ENCODE measurements around the gene MAP7D2. TPM values are rescaled to one million over a fixed set of nuclear protein-coding genes. Genes with fewer than 3 reads are reported as not detected.

MAP7D2 gene
- total and polyA plus RNA-seq, 2 of the 4 experiments (the other 2 are of a cell fraction) = 0.18 to 0.19 TPM

GRCh38 chrX:20007962-20008622, 108.6 kb downstream of the MAP7D2 start:
- H2BK5ac ChIP-seq (ENCODE audit: low read depth, low read length, poor library complexity, severe bottlenecking) = no peak overlapping the region
- no peak overlapping the region for H3K9ac ChIP-seq (ENCODE audit: low read depth, low read length)
- H2AK9ac ChIP-seq (replicated peaks; ENCODE audit: low read depth, low read length, poor library complexity) = no peak overlapping the region
- no peak overlapping the region for H3K4ac ChIP-seq (ENCODE audit: low read depth, low read length)
- ChIA-PET POLR2A (ENCODE audit: unreplicated experiment) (no interaction called here), CTCF (interaction anchor here (0.6 kb wide), 1 partner anchor 132 kb away, joined by 3 read pairs; no protein-coding TSS in a partner anchor)
- intact Hi-C loops (cut with micrococcal nuclease) (no loop called here), dilution Hi-C loops (cut with HindIII; ENCODE audit: low sequenced_read_pairs, unreplicated experiment) (no loop called here), in situ Hi-C loops (cut with MboI; ENCODE audit: low sequenced_read_pairs) (no loop called here)
- H3K4me2 ChIP-seq (ENCODE audit: low read depth, low read length) = no peak overlapping the region
- H3K56ac ChIP-seq (ENCODE audit: extremely low read depth, insufficient read depth, low read length) = no peak overlapping the region
- H4K5ac ChIP-seq (ENCODE audit: low read depth, low read length) = no peak overlapping the region
- no TSS peak for BruUV-seq (replicated peaks)
- no peak overlapping the region for H2BK15ac ChIP-seq (ENCODE audit: low read depth, low read length)
- no peak overlapping the region for H3K27ac ChIP-seq (ENCODE audit: insufficient read depth, low read length)
- H3K23ac ChIP-seq (ENCODE audit: low read depth, low read length) = no peak overlapping the region
- TF ChIP-seq NFE2L2 (IDR thresholded peaks at IDR 0.05; ENCODE audit: low read depth, low read length) (no peak), MXI1 (IDR thresholded peaks at IDR 0.05; ENCODE audit: borderline replicate concordance, low read depth, low read length) (no peak)
- H3K14ac ChIP-seq (replicated peaks; ENCODE audit: low read depth, low read length) = no peak overlapping the region
- peaks cover 13% of the 10 kb centered on the region for H3K27me3 ChIP-seq (ENCODE audit: control insufficient read depth, insufficient read depth, low read length)
- no peak overlapping the region for H3K4me3 ChIP-seq (ENCODE audit: insufficient read depth, low read depth, low read length)
- H3K4me1 ChIP-seq (ENCODE audit: control insufficient read depth, insufficient read depth, low read length) = no peaks in the 10 kb centered on the region
- H4K91ac ChIP-seq (ENCODE audit: insufficient read depth, low read depth, low read length) = no peak overlapping the region
- H2BK20ac ChIP-seq (ENCODE audit: low read depth, low read length) = no peak overlapping the region
- H4K20me1 ChIP-seq (ENCODE audit: insufficient read depth, low read length) = no peaks in the 10 kb centered on the region
- H2AK5ac ChIP-seq (ENCODE audit: low read depth, low read length) = no peak overlapping the region
- H2AFZ ChIP-seq (replicated peaks; ENCODE audit: low read length, poor library complexity) = no peak overlapping the region
- H3K79me1 ChIP-seq (ENCODE audit: low read depth in 1 of 2, low read length in 2 of 2) = no peaks in the 10 kb centered on the region
- H3K18ac ChIP-seq (ENCODE audit: low read depth, low read length) = no peak overlapping the region
- no peaks in the 10 kb centered on the region for H3K9me3 ChIP-seq (ENCODE audit: control insufficient read depth, insufficient read depth, low read length)
- H3K9me1 ChIP-seq (ENCODE audit: insufficient read depth, low read length) = no peaks in the 10 kb centered on the region
- WGBS, 2 experiments (ENCODE audit: extremely low coverage in 2 of 2, insufficient read length in 1 of 2) = 76% methylated on average over 4 of the region's 7 CpGs; no CpG with 5 or more reads in 1 of the 2 experiments
- H2BK120ac ChIP-seq (ENCODE audit: low read depth, low read length) = no peak overlapping the region
- no peaks in the 10 kb centered on the region for H3K36me3 ChIP-seq (ENCODE audit: control insufficient read depth, insufficient read depth, low read length)
- ATAC-seq (ENCODE audit: low read depth) (no peak), DNase-seq (no peak)
- no peak overlapping the region for H4K8ac ChIP-seq (ENCODE audit: low read depth in 2 of 2, low read length in 2 of 2)

Measured in IMR-90 (cell line).